HepG2 (cell line): ENCODE results near the gene CTIF. TPM values are rescaled to one million over a fixed set of nuclear protein-coding genes. Genes with fewer than 3 reads are reported as not detected.

Experiments used
- AKNA ChIP-seq: sonication (generic); formaldehyde crosslinking; IDR thresholded peaks from 2 replicates; pipeline ENCODE4 v1.4.0; 2020; ENCODE audit warnings: missing genetic modification reagents, borderline replicate concordance
- CBX1 ChIP-seq: IDR thresholded peaks from one replicate; pipeline ENCODE4 v1.6.1; 2016; ENCODE audit warnings: antibody characterized with exemption, low read depth
- EHMT2 ChIP-seq: fragments of 200-600 bp; sonication (generic); IDR thresholded peaks from 2 replicates; pipeline ENCODE4 v1.7.0; 2017; ENCODE audit warnings: antibody characterized with exemption, low read depth, low read length, borderline replicate concordance
- GRHL1 ChIP-seq: sonication (generic); formaldehyde crosslinking; conservative IDR thresholded peaks from 2 replicates; pipeline ENCODE4 v1.8.0; 2022; ENCODE audit warnings: missing genetic modification reagents
- HDAC1 ChIP-seq: sonication (generic); formaldehyde crosslinking; IDR thresholded peaks from 2 replicates; pipeline ENCODE4 v1.5.1; 2020; ENCODE audit warnings: mild to moderate bottlenecking, missing genetic modification reagents
- HNRNPK ChIP-seq: fragments of 200-400 bp; formaldehyde crosslinking; IDR thresholded peaks from 2 replicates; pipeline ENCODE4 v1.6.1; 2018; ENCODE audit warnings: low read length, low read depth, moderate library complexity, mild to moderate bottlenecking; ENCODE audit not compliant: poor library complexity, severe bottlenecking
- JARID2 ChIP-seq: sonication (generic); formaldehyde crosslinking; IDR thresholded peaks from 2 replicates; pipeline ENCODE4 v1.8.1; 2023; ENCODE audit warnings: missing genetic modification reagents, inconsistent platforms; ENCODE audit not compliant: insufficient replicate concordance
- MLX ChIP-seq: IDR thresholded peaks from 2 replicates; pipeline ENCODE4 v1.6.1; 2016
- NCOA1 ChIP-seq: sonication (generic); formaldehyde crosslinking; IDR thresholded peaks from 2 replicates; pipeline ENCODE4 v1.9.0; 2021; ENCODE audit warnings: missing genetic modification reagents
- NFYB ChIP-seq: sonication (generic); formaldehyde crosslinking; IDR thresholded peaks from 2 replicates; pipeline ENCODE4 v1.4.0; 2020; ENCODE audit warnings: missing genetic modification reagents
- PHF8 ChIP-seq: sonication (generic); formaldehyde crosslinking; IDR thresholded peaks from 2 replicates; pipeline ENCODE4 v1.5.0; 2020; ENCODE audit warnings: missing genetic modification reagents
- RBAK ChIP-seq: sonication (generic); formaldehyde crosslinking; IDR thresholded peaks from 2 replicates; pipeline ENCODE4 v1.5.1; 2020; ENCODE audit warnings: mild to moderate bottlenecking, missing genetic modification reagents
- SSRP1 ChIP-seq: IDR thresholded peaks from 2 replicates; pipeline ENCODE4 v1.6.1; 2016; ENCODE audit warnings: control low read depth
- ZBTB1 ChIP-seq: sonication (generic); formaldehyde crosslinking; IDR thresholded peaks from 2 replicates; pipeline ENCODE4 v1.4.0; 2020; ENCODE audit warnings: missing genetic modification reagents, borderline replicate concordance
- ZFP36L2 ChIP-seq: sonication (generic); formaldehyde crosslinking; IDR thresholded peaks from 2 replicates; pipeline ENCODE4 v1.4.0; 2020; ENCODE audit warnings: missing genetic modification reagents
- ZFP41 ChIP-seq: sonication (generic); formaldehyde crosslinking; IDR thresholded peaks from 2 replicates; pipeline ENCODE4 v1.4.0; 2020; ENCODE audit warnings: mild to moderate bottlenecking, missing genetic modification reagents, borderline replicate concordance
- ZNF24 ChIP-seq: fragments of 450-650 bp; IDR thresholded peaks from 2 replicates; pipeline ENCODE4 v1.6.1; 2017; ENCODE audit warnings: antibody characterized with exemption, mild to moderate bottlenecking
- ZNF331 ChIP-seq: sonication (generic); formaldehyde crosslinking; IDR thresholded peaks from 2 replicates; pipeline ENCODE4 v1.4.0; 2020; ENCODE audit warnings: missing genetic modification reagents
- ZNF550 ChIP-seq: sonication (generic); formaldehyde crosslinking; IDR thresholded peaks from 2 replicates; pipeline ENCODE4 v1.4.0; 2020; ENCODE audit warnings: mild to moderate bottlenecking, missing genetic modification reagents, borderline replicate concordance
- ZNF737 ChIP-seq: sonication (generic); formaldehyde crosslinking; IDR thresholded peaks from 2 replicates; pipeline ENCODE4 v1.5.0; 2020; ENCODE audit warnings: missing genetic modification reagents, mild to moderate bottlenecking, borderline replicate concordance
- polyA plus RNA-seq, 8 experiments: library from polyadenylated mRNA; depleted of rRNA in 3 of 8; stranded (reverse) in 7 of 8; unstranded in 1 of 8; fragments of >200 nt; fragmentation: Illumina TruSeq in 4 of 8; extraction: Trizol in 4 of 8; gene quantifications; 2 replicates each; pipeline versions ENCODE4 v1.2.1 to v1.2.3, GENCODE V29; 2011 to 2016; ENCODE audit warnings: low read depth in 4 of 8, missing spikeins in 1 of 8, mixed read lengths in 1 of 8; ENCODE audit not compliant: insufficient read depth in 1 of 8
- total RNA-seq, 5 experiments: library from RNA; depleted of rRNA; stranded (reverse); fragments of >200 nt; fragmentation: Illumina TruSeq; extraction: Trizol; gene quantifications; 2 replicates each; pipeline ENCODE4 v1.2.3, GENCODE V29; 2016; ENCODE audit warnings: low read depth in 1 of 5

CTIF gene
- total and polyA plus RNA-seq, 2 of the 13 experiments (the other 11 are each of a cell fraction or from before 2014, with no cell fraction given) = 18.2 to 28.0 TPM

DNA sequence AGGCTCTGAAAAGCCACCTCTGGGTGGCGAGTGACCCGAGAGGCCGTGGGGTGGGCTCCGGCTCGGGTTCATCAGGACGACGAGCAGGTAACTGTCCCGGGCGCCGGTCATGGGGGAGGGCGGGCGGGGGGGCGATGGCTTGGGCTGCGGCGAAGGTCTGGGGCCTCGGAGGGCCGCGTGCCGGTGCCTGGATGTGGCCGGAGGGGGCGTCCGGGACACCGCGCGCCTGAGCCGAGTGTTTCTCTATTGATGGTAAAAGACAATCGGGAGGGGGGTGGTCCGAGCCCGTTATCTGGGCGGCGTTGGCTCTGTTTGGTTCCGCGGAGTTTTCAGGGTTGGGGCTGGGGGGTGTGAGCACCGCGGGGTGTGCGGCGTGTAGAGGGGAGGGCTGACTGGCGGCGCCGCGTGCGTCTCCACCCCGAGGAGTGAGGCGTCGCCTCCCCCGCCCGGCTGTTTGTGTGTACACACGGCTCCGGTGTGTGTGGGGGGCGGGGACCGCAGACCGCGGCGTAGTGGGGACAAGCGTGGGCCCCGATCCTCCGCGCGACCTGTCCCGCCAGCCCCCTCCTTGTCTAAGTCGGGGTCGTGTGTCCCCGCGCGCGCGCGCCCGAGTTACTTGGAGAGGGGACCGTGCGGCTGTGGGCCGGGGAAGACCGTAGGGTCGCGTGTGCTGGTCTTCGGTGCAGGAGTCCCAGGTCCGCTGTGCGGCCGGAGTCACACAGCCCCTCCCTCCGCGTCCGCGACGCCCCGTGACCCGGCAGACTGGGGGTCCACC, 1.6 kb downstream of the CTIF start (continued):
- no peak for TF ChIP-seq GRHL1 (CRISPR knock-in tag)
- no peak for TF ChIP-seq ZBTB1 (CRISPR knock-in tag)
- no peak for TF ChIP-seq RBAK (CRISPR knock-in tag)
- peak; percentile 34; the same call in 1 of the 2 replicates for TF ChIP-seq PHF8 (CRISPR knock-in tag)
- TF ChIP-seq NFYB (CRISPR knock-in tag) = no peak
- TF ChIP-seq ZFP36L2 = no peak
- no peak for TF ChIP-seq CBX1
- no peak for TF ChIP-seq ZNF737 (CRISPR knock-in tag)
- TF ChIP-seq ZNF331 (CRISPR knock-in tag) = 0 out of 2 replicates have a peak, but pooled peaks have one; percentile 19
- no peak for TF ChIP-seq AKNA (CRISPR knock-in tag)
- no peak for TF ChIP-seq SSRP1
- peak; percentile 88 for TF ChIP-seq HNRNPK
- no peak for TF ChIP-seq EHMT2
- no peak for TF ChIP-seq ZNF24
- no peak for TF ChIP-seq NCOA1 (CRISPR knock-in tag)
- no peak for TF ChIP-seq ZNF550
- TF ChIP-seq HDAC1 (CRISPR knock-in tag) = peak; percentile 61; the same call in 1 of the 2 replicates
- TF ChIP-seq ZFP41 (CRISPR knock-in tag) = no peak
- peak; percentile 26; the same call in 1 of the 2 replicates for TF ChIP-seq MLX (CRISPR knock-in tag)
- no peak for TF ChIP-seq JARID2 (CRISPR knock-in tag)
